WI38 (cell line): ENCODE results near the gene RASGRP1.

Source experiments
- H3K4me3 ChIP-seq: 2 replicates; pipeline ENCODE4 v1.5.1; 2011; ENCODE audit warnings: low read depth, mild to moderate bottlenecking, control low read depth, low read length
- CTCF ChIP-seq: IDR thresholded peaks from 2 replicates; pipeline ENCODE4 v1.5.1; 2012; ENCODE audit warnings: low read depth, mild to moderate bottlenecking, control low read depth, low read length

The RASGRP1 gene

GRCh38 chr15:38520035-38520434 is 44.6 kb downstream of the RASGRP1 start:
- no peak for TF ChIP-seq CTCF
- H3K4me3 ChIP-seq = no peak overlapping the region

- H3K4me3 ChIP-seq = no peak overlapping the region
- no peak for TF ChIP-seq CTCF
Observed at GRCh38 chr15:38518084-38518483, 46.5 kb downstream of the RASGRP1 start.

- no peak for TF ChIP-seq CTCF
Observed at GRCh38 chr15:38517312-38517975, 47.2 kb downstream of the RASGRP1 start.

GRCh38 chr15:38516626-38517025 is 48.0 kb downstream of the RASGRP1 start:
- no peak for TF ChIP-seq CTCF
- H3K4me3 ChIP-seq = no peak overlapping the region

More at GRCh38 chr15:38517312-38517975, 47.2 kb downstream of the RASGRP1 start:
- H3K4me3 ChIP-seq = no peak overlapping the region

GRCh38 chr15:38514601-38515000 is 50.0 kb downstream of the RASGRP1 start:
- no peak for TF ChIP-seq CTCF
- no peak overlapping the region for H3K4me3 ChIP-seq

- H3K4me3 ChIP-seq = no peak overlapping the region
- TF ChIP-seq CTCF = no peak
Observed at GRCh38 chr15:38512901-38513300, 51.7 kb downstream of the RASGRP1 start.

- no peak for TF ChIP-seq CTCF
- no peak overlapping the region for H3K4me3 ChIP-seq
Observed at GRCh38 chr15:38509152-38509551, 55.5 kb downstream of the RASGRP1 start.
